ENCODE results near the gene SNX17. TPM values are rescaled to one million over a fixed set of nuclear protein-coding genes. Genes with fewer than 3 reads are reported as not detected.

The SNX17 gene
- total and polyA plus RNA-seq, 2 of the 4 experiments (the other 2 are of a cell fraction) = 102 to 130 TPM

DNA sequence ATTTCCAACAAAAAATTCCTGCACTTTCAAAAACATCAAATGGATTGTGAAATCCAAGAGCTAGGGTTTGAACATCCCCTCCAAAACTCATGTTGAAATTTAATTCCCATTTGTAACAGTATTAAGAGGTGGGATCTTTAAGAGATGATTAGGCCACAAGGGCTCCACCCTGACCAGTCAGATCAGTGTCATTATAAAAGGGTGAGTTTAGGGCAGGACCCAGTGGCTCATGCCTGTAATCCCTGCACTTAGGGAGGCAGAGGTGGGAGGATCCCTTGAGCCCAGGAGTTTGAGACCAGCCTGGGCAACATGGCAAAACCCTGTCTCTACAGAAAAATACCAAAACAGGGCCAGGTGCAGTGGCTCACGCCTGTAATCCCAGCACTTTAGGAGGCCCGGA lies 22.8 kb upstream of the SNX17 start:
- CTCF ChIA-PET = no interaction called here
- H3K9me1 ChIP-seq (ENCODE audit: insufficient read depth, low read length) = no peaks in the 10 kb centered on the region; the same call in 1 of the 2 replicates
- intact Hi-C loops (cut with micrococcal nuclease) = no loop called here
- H3K4me2 ChIP-seq (ENCODE audit: low read depth, low read length) = no peak overlapping the region
- POLR2A ChIA-PET (ENCODE audit: unreplicated experiment) = no interaction called here
- H3K36me3 ChIP-seq (ENCODE audit: control insufficient read depth, insufficient read depth, low read length) = peaks cover 6% of the 10 kb centered on the region
- no peaks in the 10 kb centered on the region for H3K27me3 ChIP-seq (ENCODE audit: control insufficient read depth, insufficient read depth, low read length)
- H3K4me1 ChIP-seq (ENCODE audit: control insufficient read depth, insufficient read depth, low read length) = no peaks in the 10 kb centered on the region
- no peak overlapping the region for H2BK5ac ChIP-seq (ENCODE audit: low read depth, low read length, poor library complexity, severe bottlenecking)
- no peak overlapping the region for H3K4ac ChIP-seq (ENCODE audit: low read depth, low read length)
- H3K27ac ChIP-seq (ENCODE audit: insufficient read depth, low read length) = no peak overlapping the region
- H3K9ac ChIP-seq (ENCODE audit: low read depth, low read length) = no peak overlapping the region
- H2AK9ac ChIP-seq (replicated peaks; ENCODE audit: low read depth, low read length, poor library complexity) = no peak overlapping the region
- H3K79me1 ChIP-seq (ENCODE audit: low read depth in 1 of 2, low read length in 2 of 2) = peaks cover 32 to 64% of the 10 kb centered on the region in 2 experiments
- no peak overlapping the region for H4K5ac ChIP-seq (ENCODE audit: low read depth, low read length)
- H4K8ac ChIP-seq (ENCODE audit: low read depth in 2 of 2, low read length in 2 of 2) = no peak overlapping the region
- no peak overlapping the region for H3K23ac ChIP-seq (ENCODE audit: low read depth, low read length)
- dilution Hi-C loops (cut with HindIII; ENCODE audit: low sequenced_read_pairs, unreplicated experiment) = no loop called here
- no peaks in the 10 kb centered on the region for H3K9me3 ChIP-seq (ENCODE audit: control insufficient read depth, insufficient read depth, low read length)
- BruUV-seq (replicated peaks) = no TSS peak
- H3K18ac ChIP-seq (ENCODE audit: low read depth, low read length) = no peak overlapping the region
- H2AK5ac ChIP-seq (ENCODE audit: low read depth, low read length) = no peak overlapping the region
- no peak overlapping the region for H2BK120ac ChIP-seq (ENCODE audit: low read depth, low read length)
- in situ Hi-C loops (cut with MboI; ENCODE audit: low sequenced_read_pairs) = no loop called here
- peaks cover 15% of the 10 kb centered on the region for H4K20me1 ChIP-seq (ENCODE audit: insufficient read depth, low read length)
- no CpG with 5 or more reads among the region's 2 CpGs for WGBS, 2 experiments (ENCODE audit: extremely low coverage in 2 of 2, insufficient read length in 1 of 2)
- no peak overlapping the region for H3K56ac ChIP-seq (ENCODE audit: extremely low read depth, insufficient read depth, low read length)
- ATAC-seq (ENCODE audit: low read depth) = 0 out of 2 replicates have a peak, but pooled peaks have one; percentile 14
- no peak overlapping the region for H3K4me3 ChIP-seq (ENCODE audit: insufficient read depth, low read depth, low read length)
- no peak for DNase-seq
- H2BK20ac ChIP-seq (ENCODE audit: low read depth, low read length) = no peak overlapping the region
- H4K91ac ChIP-seq (ENCODE audit: insufficient read depth, low read depth, low read length) = no peak overlapping the region
- H2BK15ac ChIP-seq (ENCODE audit: low read depth, low read length) = no peak overlapping the region
- no peak overlapping the region for H3K14ac ChIP-seq (replicated peaks; ENCODE audit: low read depth, low read length)
- TF ChIP-seq RAD21 (IDR thresholded peaks at IDR 0.05; ENCODE audit: low read length) = no peak
- TF ChIP-seq CEBPB (IDR thresholded peaks at IDR 0.05; ENCODE audit: low read depth, low read length) = peak; percentile 33; the same call in 1 of the 2 replicates
- no peak overlapping the region for H2AFZ ChIP-seq (replicated peaks; ENCODE audit: low read length, poor library complexity)

Measured in IMR-90 (cell line).